ENCODE measurements around the gene CHTF18.
"Not testable (repeated sequence)": the region's sequence is repeated elsewhere in the genome, so short reads cannot be mapped to it uniquely, and the experiment has no call there.

The CHTF18 gene

GRCh38 chr16:808085-808386 lies 19.6 kb downstream of the CHTF18 start:
- DNase-seq (ENCODE audit: low read depth) = no peak

GRCh38 chr16:813204-813915 lies 24.9 kb downstream of the CHTF18 start:
- DNase-seq (ENCODE audit: low read depth) = peak; percentile 40

GRCh38 chr16:813916-814412 lies 25.5 kb downstream of the CHTF18 start:
- no peak for DNase-seq (ENCODE audit: low read depth)

- no peak for DNase-seq (ENCODE audit: low read depth)
Measured at GRCh38 chr16:814974-815373, 26.6 kb downstream of the CHTF18 start.

- no peak for DNase-seq (ENCODE audit: low read depth)
Measured at GRCh38 chr16:815861-816260, 27.4 kb downstream of the CHTF18 start.

GRCh38 chr16:817001-817906 lies 28.8 kb downstream of the CHTF18 start:
- DNase-seq (ENCODE audit: low read depth) = no peak

GRCh38 chr16:818132-818531 lies 29.7 kb downstream of the CHTF18 start:
- no peak for DNase-seq (ENCODE audit: low read depth)

- no peak for DNase-seq (ENCODE audit: low read depth)
Measured at GRCh38 chr16:818592-818991, 30.2 kb downstream of the CHTF18 start.

- no peak for DNase-seq (ENCODE audit: low read depth)
Measured at GRCh38 chr16:819336-820043, 31.1 kb downstream of the CHTF18 start.

- DNase-seq (ENCODE audit: low read depth) = not testable (repeated sequence)
Measured at GRCh38 chr16:820044-820408, 31.6 kb downstream of the CHTF18 start.

- no peak for DNase-seq (ENCODE audit: low read depth)
Measured at GRCh38 chr16:820748-821147, 32.3 kb downstream of the CHTF18 start.

GRCh38 chr16:821751-822150 lies 33.3 kb downstream of the CHTF18 start:
- DNase-seq (ENCODE audit: low read depth) = no peak

GRCh38 chr16:822174-822908 lies 33.9 kb downstream of the CHTF18 start:
- no peak for DNase-seq (ENCODE audit: low read depth)

GRCh38 chr16:822909-823297 lies 34.5 kb downstream of the CHTF18 start:
- DNase-seq (ENCODE audit: low read depth) = no peak

GRCh38 chr16:824194-824593 lies 35.8 kb downstream of the CHTF18 start:
- DNase-seq (ENCODE audit: low read depth) = no peak

GRCh38 chr16:824601-825000 lies 36.2 kb downstream of the CHTF18 start:
- DNase-seq (ENCODE audit: low read depth) = no peak

GRCh38 chr16:825341-826061 lies 37.1 kb downstream of the CHTF18 start:
- no peak for DNase-seq (ENCODE audit: low read depth)

- no peak for DNase-seq (ENCODE audit: low read depth)
Measured at GRCh38 chr16:827513-827912, 39.1 kb downstream of the CHTF18 start.

GRCh38 chr16:828891-829290 lies 40.5 kb downstream of the CHTF18 start:
- no peak for DNase-seq (ENCODE audit: low read depth)

GRCh38 chr16:830107-830870 lies 41.9 kb downstream of the CHTF18 start:
- DNase-seq (ENCODE audit: low read depth) = no peak

Measured in activated T-cell treated with anti-CD3 and anti-CD28 coated beads for 1 hour (primary cell).